Activated B cell treated with CpG ODN at 0.5 μM for 24 hours (primary cell): Measurements from ENCODE around the gene MTERF2. TPM values are rescaled to one million over a fixed set of nuclear protein-coding genes. Genes with fewer than 3 reads are reported as not detected.

ENCODE experiments used
- ATAC-seq: fragments of 200-7000 bp; cut with Tn5 transposase; one replicate; pipeline ENCODE4 v1.10.0; 2021; ENCODE audit warnings: low read depth, mild to moderate bottlenecking, moderate library complexity
- CTCF ChIA-PET: fragments of 350-600 bp; sonication (Branson Sonifier 250); formaldehyde crosslinking; loops from one replicate; lab custom pipeline; 2021; ENCODE audit warnings: antibody characterized with exemption; lab: Charles Lee
- POLR2A ChIA-PET: fragments of 350-600 bp; sonication (Branson Sonifier 250); formaldehyde crosslinking; loops from one replicate; lab custom pipeline; 2021; ENCODE audit warnings: antibody characterized with exemption; lab: Charles Lee
- DNase-seq: peaks from one replicate; pipeline ENCODE4 v3.0.0; 2022
- H3K27ac Mint-ChIP-seq: one replicate; pipeline ENCODE4 v1.8.0; 2020; ENCODE audit warnings: mixed read lengths
- H3K27me3 Mint-ChIP-seq: one replicate; pipeline ENCODE4 v1.8.0; 2021; ENCODE audit warnings: mixed read lengths
- H3K36me3 Mint-ChIP-seq: one replicate; pipeline ENCODE4 v1.8.0; 2021; ENCODE audit warnings: low read depth, mixed read lengths
- H3K4me1 Mint-ChIP-seq: one replicate; pipeline ENCODE4 v1.8.0; 2021; ENCODE audit warnings: mixed read lengths
- H3K4me3 Mint-ChIP-seq: one replicate; pipeline ENCODE4 v1.8.0; 2020; ENCODE audit warnings: mild to moderate bottlenecking, mixed read lengths
- H3K9me3 Mint-ChIP-seq: one replicate; pipeline ENCODE4 v1.8.0; 2020; ENCODE audit warnings: mixed read lengths
- CTCF ChIP-seq: fragments of 200-600 bp; IDR thresholded peaks from one replicate; pipeline ENCODE4 v1.8.0; 2022; ENCODE audit warnings: antibody characterized with exemption, mild to moderate bottlenecking
- intact Hi-C: fragments of 100-400 bp; cut with micrococcal nuclease; formaldehyde crosslinking; loops from one replicate; pipeline ENCODE4 v1.15.1; 2024
- total RNA-seq: library from RNA; stranded (reverse); gene quantifications from 2 replicates; pipeline ENCODE4 v1.2.3, GENCODE V29; 2022

The MTERF2 gene
- total RNA-seq, 1 donor from 2014 or later: 9.4 TPM

- ATAC-seq (no peak), DNase-seq (no peak)
- POLR2A ChIA-PET: no interaction called here
- Mint-ChIP-seq H3K4me3 (no peak overlapping the region), H3K4me1 (no peaks in the 10 kb centered on the region), H3K36me3 (no peaks in the 10 kb centered on the region), H3K9me3 (peaks cover 21% of the 10 kb centered on the region), H3K27me3 (peaks cover 20% of the 10 kb centered on the region), H3K27ac (no peak overlapping the region)
- CTCF ChIA-PET: no interaction called here
- intact Hi-C loops: no loop called here
- TF ChIP-seq CTCF: no peak
Observed at GRCh38 chr12:106945261-106945851, 41.6 kb downstream of the MTERF2 start.

- DNase-seq (no peak), ATAC-seq (no peak)
- peaks cover 31% of the 10 kb centered on the region for H3K27me3 Mint-ChIP-seq
- H3K4me1 Mint-ChIP-seq: no peaks in the 10 kb centered on the region
- CTCF ChIA-PET: no interaction called here
- H3K36me3 Mint-ChIP-seq: no peaks in the 10 kb centered on the region
- H3K9me3 Mint-ChIP-seq: peaks cover 7% of the 10 kb centered on the region
- intact Hi-C loops: no loop called here
- POLR2A ChIA-PET: no interaction called here
- TF ChIP-seq CTCF: no peak
- no peak overlapping the region for H3K4me3 Mint-ChIP-seq
- H3K27ac Mint-ChIP-seq: no peak overlapping the region
Observed at GRCh38 chr12:106942775-106943174, 44.2 kb downstream of the MTERF2 start.

- CTCF ChIA-PET: no interaction called here
- TF ChIP-seq CTCF: no peak
- H3K27ac Mint-ChIP-seq: no peak overlapping the region
- H3K27me3 Mint-ChIP-seq: peaks cover 36% of the 10 kb centered on the region
- peaks cover 3% of the 10 kb centered on the region for H3K9me3 Mint-ChIP-seq
- H3K4me3 Mint-ChIP-seq: no peak overlapping the region
- no peaks in the 10 kb centered on the region for H3K36me3 Mint-ChIP-seq
- DNase-seq: no peak
- no peak for ATAC-seq
- POLR2A ChIA-PET: no interaction called here
- intact Hi-C loops: no loop called here
- H3K4me1 Mint-ChIP-seq: no peaks in the 10 kb centered on the region
Observed at GRCh38 chr12:106941481-106942156, 45.3 kb downstream of the MTERF2 start.

DNA sequence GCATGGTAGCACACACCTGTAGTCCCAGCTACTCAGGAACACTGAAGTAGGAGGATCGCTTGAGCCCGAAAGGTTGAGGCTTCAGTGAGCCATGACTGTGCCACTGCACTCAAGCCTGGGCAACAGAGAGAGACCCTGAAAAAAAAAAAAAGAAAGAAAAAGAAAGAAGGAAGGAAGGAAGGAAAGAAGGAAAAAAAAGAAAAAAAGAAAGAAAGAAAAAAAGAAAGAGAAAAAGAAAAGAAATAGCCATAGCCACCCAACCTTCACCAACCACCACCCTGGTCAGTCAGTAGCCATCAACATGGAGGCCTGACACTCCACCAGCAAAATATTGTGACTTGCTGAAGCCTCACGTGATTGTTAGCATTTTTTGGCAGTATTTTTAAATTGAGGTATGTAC, 52.7 kb downstream of the MTERF2 start:
- DNase-seq: no peak
- ChIA-PET POLR2A (no interaction called here), CTCF (no interaction called here)
- no peak overlapping the region for H3K27ac Mint-ChIP-seq
- H3K9me3 Mint-ChIP-seq: peaks cover 3% of the 10 kb centered on the region
- H3K4me3 Mint-ChIP-seq: no peak overlapping the region
- no peak for TF ChIP-seq CTCF
- no peaks in the 10 kb centered on the region for H3K36me3 Mint-ChIP-seq
- no peaks in the 10 kb centered on the region for H3K4me1 Mint-ChIP-seq
- no peak for ATAC-seq
- intact Hi-C loops: no loop called here
- peaks cover 65% of the 10 kb centered on the region for H3K27me3 Mint-ChIP-seq

Other genes with a start within 250 kb of the MTERF2 start
- 5.8 and 7.4 TPM in 2 replicates for gene RIC8B, start 212.5 kb downstream of the MTERF2 start, total RNA-seq
- gene TMEM263, start 31.2 kb downstream of the MTERF2 start, total RNA-seq: 10.5 and 15.1 TPM in 2 replicates
- gene CRY1, start 106.4 kb upstream of the MTERF2 start, total RNA-seq: 4.6 and 7.1 TPM in 2 replicates